Measurements from ENCODE around the gene TBC1D20. TPM values are rescaled to one million over a fixed set of nuclear protein-coding genes. Genes with fewer than 3 reads are reported as not detected.

Gene TBC1D20
- total RNA-seq, 1 donor, result 34.4 TPM

- DNase-seq (ENCODE audit: low read depth), result no peak
- TF ChIP-seq CTCF (IDR thresholded peaks at IDR 0.05; ENCODE audit: insufficient read depth, low read length), result no peak
- no peak overlapping the region for H3K4me3 ChIP-seq (ENCODE audit: low read depth, low read length)
Measured at GRCh38 chr20:432208-432607, 30.1 kb downstream of the TBC1D20 start.

DNA sequence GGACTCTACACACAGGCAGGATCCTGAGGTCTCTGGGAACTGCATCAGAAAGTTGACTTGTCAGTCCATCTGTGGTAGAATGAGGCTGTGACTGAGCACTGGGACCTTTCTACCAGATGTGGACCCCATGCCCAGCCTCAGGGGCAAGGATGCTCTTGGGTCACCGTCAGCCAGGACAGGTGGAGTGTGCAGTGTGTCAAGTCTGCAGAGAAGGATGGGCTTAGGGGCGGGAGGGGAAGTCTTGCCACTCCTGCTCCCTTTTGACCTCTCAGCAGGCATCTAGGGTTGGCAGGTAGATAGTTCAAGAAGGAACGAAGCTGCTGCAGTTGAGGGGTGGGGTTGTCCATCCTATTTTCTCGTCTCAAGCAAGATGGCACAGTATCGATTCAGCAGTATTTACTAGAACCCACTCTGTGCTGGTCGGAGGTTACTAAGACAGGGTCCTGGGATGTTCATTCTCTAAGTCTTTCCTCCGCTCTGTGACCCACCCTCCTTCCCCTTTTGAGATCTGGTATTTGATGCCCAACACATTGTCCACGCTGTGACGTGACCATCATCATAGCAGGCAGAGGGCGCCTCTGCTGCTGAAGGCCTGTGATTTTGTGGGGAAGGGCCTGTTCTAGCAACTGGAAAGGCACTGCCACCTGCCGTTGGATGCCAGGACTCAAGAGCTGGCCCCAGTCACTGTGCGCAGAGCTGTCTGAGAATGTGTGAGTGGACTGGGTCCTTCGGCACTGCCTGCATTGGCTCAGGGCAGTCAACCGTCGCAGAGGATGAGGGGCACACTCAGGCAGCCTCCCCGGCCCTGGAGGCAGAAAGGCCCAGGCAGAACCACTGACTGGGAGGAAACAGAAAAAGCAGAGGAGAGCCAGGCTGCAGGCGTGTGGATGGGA lies 31.1 kb downstream of the TBC1D20 start:
- peak; percentile 60 for DNase-seq (ENCODE audit: low read depth)
- TF ChIP-seq CTCF (IDR thresholded peaks at IDR 0.05; ENCODE audit: insufficient read depth, low read length), result peak; percentile 54
- H3K4me3 ChIP-seq (ENCODE audit: low read depth, low read length), result no peak overlapping the region

GRCh38 chr20:430091-430999 lies 32.0 kb downstream of the TBC1D20 start:
- DNase-seq (ENCODE audit: low read depth), result no peak
- H3K4me3 ChIP-seq (ENCODE audit: low read depth, low read length), result no peak overlapping the region
- no peak for TF ChIP-seq CTCF (IDR thresholded peaks at IDR 0.05; ENCODE audit: insufficient read depth, low read length)

GRCh38 chr20:428658-429200 lies 33.6 kb downstream of the TBC1D20 start:
- no peak for TF ChIP-seq CTCF (IDR thresholded peaks at IDR 0.05; ENCODE audit: insufficient read depth, low read length)
- DNase-seq (ENCODE audit: low read depth), result no peak

GRCh38 chr20:427849-428657 lies 34.3 kb downstream of the TBC1D20 start:
- DNase-seq (ENCODE audit: low read depth), result no peak
- no peak for TF ChIP-seq CTCF (IDR thresholded peaks at IDR 0.05; ENCODE audit: insufficient read depth, low read length)

More at GRCh38 chr20:428658-429200, 33.6 kb downstream of the TBC1D20 start:
- H3K4me3 ChIP-seq (ENCODE audit: low read depth, low read length), result no peak overlapping the region

GRCh38 chr20:427401-427800 lies 34.9 kb downstream of the TBC1D20 start:
- no peak overlapping the region for H3K4me3 ChIP-seq (ENCODE audit: low read depth, low read length)
- TF ChIP-seq CTCF (IDR thresholded peaks at IDR 0.05; ENCODE audit: insufficient read depth, low read length), result no peak
- DNase-seq (ENCODE audit: low read depth), result no peak

More at GRCh38 chr20:427849-428657, 34.3 kb downstream of the TBC1D20 start:
- H3K4me3 ChIP-seq (ENCODE audit: low read depth, low read length), result no peak overlapping the region

Measured in fibroblast of the aortic adventitia (primary cell).